ENCODE data around the gene SCAMP5.

Gene SCAMP5

DNA sequence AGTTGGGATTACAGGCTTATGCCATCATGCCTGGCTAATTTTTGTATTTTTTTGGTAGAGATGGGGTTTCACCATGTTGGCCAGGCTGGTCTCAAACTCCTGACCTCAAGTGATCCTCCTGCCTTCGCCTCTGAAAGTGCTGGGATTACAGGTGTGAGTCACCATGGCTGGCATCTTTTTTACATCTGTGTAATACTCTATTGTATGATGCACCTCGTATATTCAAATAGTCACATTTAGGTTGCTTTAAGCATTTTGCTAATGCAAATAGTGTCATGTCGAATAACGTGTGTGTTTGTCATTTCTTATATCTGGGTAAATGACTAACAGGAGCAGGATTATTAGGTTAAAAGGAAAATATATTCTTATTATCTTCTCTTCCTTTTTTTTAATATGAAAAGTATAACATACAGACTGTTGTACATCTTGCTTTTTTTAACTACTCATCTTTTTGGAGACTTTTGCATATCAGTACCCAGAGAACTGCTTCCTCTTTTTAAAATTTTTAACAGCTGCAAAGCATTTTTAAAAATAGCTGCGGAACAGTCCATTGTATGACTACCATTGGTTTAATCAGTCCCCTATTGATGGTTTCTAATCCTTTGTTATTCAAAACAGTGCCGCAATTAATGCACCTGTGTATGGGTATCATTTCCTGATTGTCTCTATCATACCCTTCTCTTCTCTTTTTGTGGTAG lies 13.4 kb downstream of the SCAMP5 start:
- Histone ChIP-seq H3K4me1 (ENCODE audit: low read length) (peaks cover 43% of the 10 kb centered on the region), H3K4me3 (ENCODE audit: low read length) (peak overlapping the region; percentile 51), H3K9me3 (replicated peaks; ENCODE audit: insufficient read depth, low read length) (no peaks in the 10 kb centered on the region), H3F3A (ENCODE audit: insufficient read depth, low read length) (peaks cover 39% of the 10 kb centered on the region), H3K27ac (ENCODE audit: low read length) (peak overlapping the region; percentile 100), H4K20me1 (ENCODE audit: insufficient read depth, low read length) (no peaks in the 10 kb centered on the region), H2AFZ (ENCODE audit: low read length) (no peak overlapping the region), H3K79me2 (ENCODE audit: low read length) (peaks cover 8% of the 10 kb centered on the region), H3K27me3 (replicated peaks; ENCODE audit: insufficient read depth, low read length) (no peaks in the 10 kb centered on the region), H3K36me3 (replicated peaks; ENCODE audit: insufficient read depth, low read length) (no peaks in the 10 kb centered on the region), H3K9me2 (replicated peaks; ENCODE audit: insufficient read depth, low read length) (no peaks in the 10 kb centered on the region), H3K4me2 (ENCODE audit: low read depth, low read length) (peak overlapping the region; percentile 85), H3K9ac (ENCODE audit: low read length) (peak overlapping the region; percentile 67)
- TF ChIP-seq EZH2phosphoT487 (IDR thresholded peaks at IDR 0.05; ENCODE audit: low read length), result no peak
- no peak for TF ChIP-seq EZH2 (optimal IDR thresholded peaks at IDR 0.05; ENCODE audit: low read depth, low read length)
- TF ChIP-seq, protein P1, sequence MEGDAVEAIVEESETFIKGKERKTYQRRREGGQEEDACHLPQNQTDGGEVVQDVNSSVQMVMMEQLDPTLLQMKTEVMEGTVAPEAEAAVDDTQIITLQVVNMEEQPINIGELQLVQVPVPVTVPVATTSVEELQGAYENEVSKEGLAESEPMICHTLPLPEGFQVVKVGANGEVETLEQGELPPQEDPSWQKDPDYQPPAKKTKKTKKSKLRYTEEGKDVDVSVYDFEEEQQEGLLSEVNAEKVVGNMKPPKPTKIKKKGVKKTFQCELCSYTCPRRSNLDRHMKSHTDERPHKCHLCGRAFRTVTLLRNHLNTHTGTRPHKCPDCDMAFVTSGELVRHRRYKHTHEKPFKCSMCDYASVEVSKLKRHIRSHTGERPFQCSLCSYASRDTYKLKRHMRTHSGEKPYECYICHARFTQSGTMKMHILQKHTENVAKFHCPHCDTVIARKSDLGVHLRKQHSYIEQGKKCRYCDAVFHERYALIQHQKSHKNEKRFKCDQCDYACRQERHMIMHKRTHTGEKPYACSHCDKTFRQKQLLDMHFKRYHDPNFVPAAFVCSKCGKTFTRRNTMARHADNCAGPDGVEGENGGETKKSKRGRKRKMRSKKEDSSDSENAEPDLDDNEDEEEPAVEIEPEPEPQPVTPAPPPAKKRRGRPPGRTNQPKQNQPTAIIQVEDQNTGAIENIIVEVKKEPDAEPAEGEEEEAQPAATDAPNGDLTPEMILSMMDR (IDR thresholded peaks at IDR 0.05; ENCODE audit: low read length), result no peak
- DNase-seq, result peak; percentile 94

DNA sequence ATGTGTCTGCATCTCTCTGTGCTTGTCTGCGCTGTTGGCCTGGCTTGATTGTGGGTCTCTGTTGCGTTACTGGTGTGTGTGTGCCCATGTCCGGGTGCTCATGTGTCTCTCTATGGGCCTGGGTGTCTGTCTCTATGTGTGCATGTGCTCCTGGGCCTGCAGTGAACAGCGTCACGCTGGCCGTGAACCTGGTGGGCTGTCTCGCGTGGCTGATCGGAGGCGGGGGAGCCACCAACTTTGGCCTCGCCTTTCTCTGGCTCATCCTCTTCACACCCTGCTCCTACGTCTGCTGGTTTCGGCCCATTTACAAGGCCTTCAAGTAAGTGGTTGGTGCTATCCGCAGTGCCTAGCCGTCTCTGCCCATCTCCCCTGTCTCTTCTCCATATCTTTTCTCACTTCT lies 21.1 kb downstream of the SCAMP5 start:
- TF ChIP-seq, protein P1 (IDR thresholded peaks at IDR 0.05; ENCODE audit: low read length), result no peak
- no peak for TF ChIP-seq EZH2 (optimal IDR thresholded peaks at IDR 0.05; ENCODE audit: low read depth, low read length)
- TF ChIP-seq EZH2phosphoT487 (IDR thresholded peaks at IDR 0.05; ENCODE audit: low read length), result no peak
- no peaks in the 10 kb centered on the region for H3K36me3 ChIP-seq (replicated peaks; ENCODE audit: insufficient read depth, low read length)
- H3K4me2 ChIP-seq (ENCODE audit: low read depth, low read length), result no peak overlapping the region
- peaks cover 5% of the 10 kb centered on the region for H3K4me1 ChIP-seq (ENCODE audit: low read length)
- H3K79me2 ChIP-seq (ENCODE audit: low read length), result no peaks in the 10 kb centered on the region
- H4K20me1 ChIP-seq (ENCODE audit: insufficient read depth, low read length), result no peaks in the 10 kb centered on the region
- H3F3A ChIP-seq (ENCODE audit: insufficient read depth, low read length), result no peaks in the 10 kb centered on the region
- H3K9me2 ChIP-seq (replicated peaks; ENCODE audit: insufficient read depth, low read length), result no peaks in the 10 kb centered on the region
- H3K9ac ChIP-seq (ENCODE audit: low read length), result no peak overlapping the region
- no peak overlapping the region for H3K4me3 ChIP-seq (ENCODE audit: low read length)
- no peaks in the 10 kb centered on the region for H3K9me3 ChIP-seq (replicated peaks; ENCODE audit: insufficient read depth, low read length)
- H2AFZ ChIP-seq (ENCODE audit: low read length), result no peak overlapping the region
- no peaks in the 10 kb centered on the region for H3K27me3 ChIP-seq (replicated peaks; ENCODE audit: insufficient read depth, low read length)
- no peak overlapping the region for H3K27ac ChIP-seq (ENCODE audit: low read length)
- no peak for DNase-seq

DNA sequence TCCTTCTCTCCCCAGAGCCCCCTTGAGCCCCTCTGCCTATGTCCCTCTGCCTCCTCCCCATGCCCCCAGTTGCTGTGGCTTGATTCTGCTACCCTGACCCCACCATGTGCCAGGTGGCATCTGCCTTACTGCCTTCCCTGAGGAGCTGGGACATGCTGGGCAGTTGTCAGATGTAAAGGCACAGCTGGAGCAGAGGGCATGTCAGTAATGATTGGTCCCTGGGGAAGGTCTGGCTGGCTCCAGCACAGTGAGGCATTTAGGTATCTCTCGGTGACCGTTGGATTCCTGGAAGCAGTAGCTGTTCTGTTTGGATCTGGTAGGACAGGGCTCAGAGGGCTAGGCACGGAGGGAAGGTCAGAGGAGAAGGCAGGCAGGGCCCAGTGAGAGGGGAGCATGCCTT lies 24.6 kb downstream of the SCAMP5 start:
- Histone ChIP-seq H3K4me3 (ENCODE audit: low read length) (no peak overlapping the region), H3K79me2 (ENCODE audit: low read length) (peaks cover 15% of the 10 kb centered on the region), H3F3A (ENCODE audit: insufficient read depth, low read length) (peaks cover 5% of the 10 kb centered on the region; the same call in 1 of the 2 replicates), H3K27me3 (replicated peaks; ENCODE audit: insufficient read depth, low read length) (no peaks in the 10 kb centered on the region), H3K27ac (ENCODE audit: low read length) (no peak overlapping the region), H3K9me2 (replicated peaks; ENCODE audit: insufficient read depth, low read length) (no peaks in the 10 kb centered on the region), H4K20me1 (ENCODE audit: insufficient read depth, low read length) (no peaks in the 10 kb centered on the region), H3K9ac (ENCODE audit: low read length) (no peak overlapping the region), H3K4me2 (ENCODE audit: low read depth, low read length) (no peak overlapping the region), H3K36me3 (replicated peaks; ENCODE audit: insufficient read depth, low read length) (no peaks in the 10 kb centered on the region), H3K9me3 (replicated peaks; ENCODE audit: insufficient read depth, low read length) (no peaks in the 10 kb centered on the region), H2AFZ (ENCODE audit: low read length) (no peak overlapping the region), H3K4me1 (ENCODE audit: low read length) (peaks cover 7% of the 10 kb centered on the region; the same call in 1 of the 2 replicates)
- no peak for DNase-seq
- no peak for TF ChIP-seq EZH2 (optimal IDR thresholded peaks at IDR 0.05; ENCODE audit: low read depth, low read length)
- no peak for TF ChIP-seq EZH2phosphoT487 (IDR thresholded peaks at IDR 0.05; ENCODE audit: low read length)
- TF ChIP-seq, protein P1 (IDR thresholded peaks at IDR 0.05; ENCODE audit: low read length), result no peak
